Heart right ventricle (tissue), 16 donors: ENCODE measurements around the gene TBC1D2B. TPM values are rescaled to one million over a fixed set of nuclear protein-coding genes. Genes with fewer than 3 reads are reported as not detected.

Experiments used
- ATAC-seq, 8 donors: fragments of 200-7000 bp; cut with Tn5 transposase; one replicate each; pipeline ENCODE4 v1.9.1; 2020; ENCODE audit warnings: mild to moderate bottlenecking in 8 of 8, moderate library complexity in 8 of 8, moderate number of reproducible peaks in 1 of 8
- DNase-seq, 2 donors: peaks; one replicate each; pipeline ENCODE4 v3.0.0-alpha.2; 2020
- H3K27ac ChIP-seq, 10 donors: fragments of 200-600 bp; sonication (generic) in 2 of 10; one replicate each; pipeline versions ENCODE4 v1.5.0 to v1.8.0; 2020 to 2022; ENCODE audit warnings: mild to moderate bottlenecking in 3 of 10
- H3K27me3 ChIP-seq, 7 donors: fragments of 200-600 bp; one replicate each; pipeline ENCODE4 v1.8.0; 2021 to 2022; ENCODE audit warnings: mild to moderate bottlenecking in 2 of 7
- H3K36me3 ChIP-seq, 9 donors: fragments of 200-600 bp; sonication (generic) in 1 of 9; one replicate each; pipeline versions ENCODE4 v1.5.0 to v1.8.0; 2020 to 2022; ENCODE audit warnings: mild to moderate bottlenecking in 2 of 9
- H3K4me1 ChIP-seq, 9 donors: fragments of 200-600 bp; sonication (generic) in 1 of 9; one replicate each; pipeline versions ENCODE4 v1.5.0 to v1.8.0; 2020 to 2022; ENCODE audit warnings: mild to moderate bottlenecking in 4 of 9
- H3K4me3 ChIP-seq, 10 donors: fragments of 200-600 bp; sonication (generic) in 2 of 10; one replicate each; pipeline versions ENCODE4 v1.5.0 to v1.8.0; 2020 to 2022; ENCODE audit warnings: mild to moderate bottlenecking in 7 of 10, moderate library complexity in 2 of 10
- H3K9me3 ChIP-seq, 11 donors: fragments of 200-600 bp in 10 of 11; sonication (generic) in 2 of 11; one replicate each; pipeline versions ENCODE4 v1.5.0 to v1.8.0; 2013 to 2022; ENCODE audit warnings: mild to moderate bottlenecking in 2 of 11, control low read depth in 1 of 11, moderate library complexity in 1 of 11
- WGBS, 2 donors: extraction: QIAGEN DNeasy Blood & Tissue Kit; methylation state at CpG; one replicate each; pipeline ENCODE4 v1.1.7; 2013; ENCODE audit warnings: inconsistent platforms in 1 of 2; 5-methylcytosine and 5-hydroxymethylcytosine counted together
- intact Hi-C, 10 donors: fragments of 100-400 bp; cut with DNase I; formaldehyde crosslinking; loops; one replicate each; pipeline versions ENCODE4 v1.11.1 to v1.14.2; 2022
- polyA plus RNA-seq, 2 donors: library from polyadenylated mRNA; stranded (reverse); fragments of 200-250 nt; gene quantifications; one replicate each; pipeline ENCODE4 v1.2.3, GENCODE V29; 2013
- total RNA-seq, 10 donors: library from RNA; stranded (reverse); fragmentation: NEBNext Ultra II Directional in 3 of 10; extraction: Animal tissue kit (Norgen Biotek cat#: 25700) in 3 of 10; gene quantifications; one replicate each; pipeline versions ENCODE4 v1.2.1 to v1.2.4, GENCODE V29; 2021 to 2023
- TF ChIP-seq, protein P1 (sequence below), 9 donors: fragments of 200-600 bp; sonication (generic) in 2 of 9; IDR thresholded peaks; one replicate each; pipeline versions ENCODE4 v1.5.0 to v1.8.0; 2021 to 2022; ENCODE audit warnings: antibody characterized with exemption in 9 of 9, mild to moderate bottlenecking in 5 of 9, moderate library complexity in 1 of 9
- donor health status: Arrhythmogenic right ventricular cardiomyopathy.
- donor health status: ischemic (EF 13 %, LVEDD 7.1; RV severe dilation, severe dysfunction).
- donor health status: healthy with polysubstance abuse.
- donor health status: DM: no; HTN: yes; CAD: no.
- donor health status: DM: no; HTN: no; CAD: no.
- donor health status: ischemic (EF 25% LVEDD 6.9; RV normal size, moderate dysfunction).
- donor health status: ischemic (EF 25% LVEDD 5.7; RV mildly dilated, moderate dysfunction).
- donor health status: healthy.
- donor health status: DM: yes; HTN: yes; CAD: no.
- donor health status: Ischemic cardiomyopathy.
- donor health status: ischemic (EF 35%, LVEDD 5.7; RV mildly dilated, moderate dysfunction).
- donor health status: nonischemic (EF 11% LVEDD 7.7; RV severe dilation, severe dysfunction).
- donor health status: DM: yes; HTN: yes; CAD: no.
- donor health status: PGD.
- donor health status: ischemic (EF 29% LVEDD 5.4; RV normal size, mild dysfunction).
- donor health status: nonischemic (EF 23%, LVEDD 6.1; RV moderate dilation, normal function).

TBC1D2B gene
- total and polyA plus RNA-seq, 12 donors = 4.7 to 20.8 (median 9.6) TPM

DNA sequence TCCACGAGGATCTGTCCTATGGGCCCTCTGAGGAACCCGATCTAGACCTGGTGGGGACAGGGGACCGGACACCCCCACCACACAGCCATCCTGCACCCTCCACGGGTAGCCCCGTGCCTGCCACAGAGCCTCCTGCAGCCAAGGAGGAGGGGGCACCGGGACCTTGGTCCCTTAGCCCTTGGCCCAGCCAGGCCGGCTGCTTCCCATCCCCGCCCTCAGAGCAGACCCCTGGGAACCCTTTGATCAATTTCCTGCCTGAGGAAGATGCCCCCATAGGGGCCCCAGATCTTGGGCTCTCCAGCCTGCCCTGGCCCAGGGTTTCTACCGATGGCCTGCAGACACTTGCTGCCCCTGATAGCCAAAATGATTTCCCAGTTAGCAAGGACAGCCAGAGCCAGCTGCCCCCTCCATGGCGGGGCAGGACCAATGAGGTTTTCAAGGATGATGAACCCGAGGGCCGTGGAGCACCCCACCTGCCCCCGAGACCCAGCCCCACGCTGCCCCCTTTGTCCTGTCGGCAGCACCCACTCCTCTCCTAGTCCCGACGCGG, 91.5 kb downstream of the TBC1D2B start:
- no peaks in the 10 kb centered on the region for H3K9me3 ChIP-seq
- H3K36me3 ChIP-seq = no peaks in the 10 kb centered on the region
- intact Hi-C loops = no loop called here
- DNase-seq = no peak
- no peak overlapping the region for H3K27ac ChIP-seq
- no peaks in the 10 kb centered on the region for H3K27me3 ChIP-seq
- TF ChIP-seq, protein P1, sequence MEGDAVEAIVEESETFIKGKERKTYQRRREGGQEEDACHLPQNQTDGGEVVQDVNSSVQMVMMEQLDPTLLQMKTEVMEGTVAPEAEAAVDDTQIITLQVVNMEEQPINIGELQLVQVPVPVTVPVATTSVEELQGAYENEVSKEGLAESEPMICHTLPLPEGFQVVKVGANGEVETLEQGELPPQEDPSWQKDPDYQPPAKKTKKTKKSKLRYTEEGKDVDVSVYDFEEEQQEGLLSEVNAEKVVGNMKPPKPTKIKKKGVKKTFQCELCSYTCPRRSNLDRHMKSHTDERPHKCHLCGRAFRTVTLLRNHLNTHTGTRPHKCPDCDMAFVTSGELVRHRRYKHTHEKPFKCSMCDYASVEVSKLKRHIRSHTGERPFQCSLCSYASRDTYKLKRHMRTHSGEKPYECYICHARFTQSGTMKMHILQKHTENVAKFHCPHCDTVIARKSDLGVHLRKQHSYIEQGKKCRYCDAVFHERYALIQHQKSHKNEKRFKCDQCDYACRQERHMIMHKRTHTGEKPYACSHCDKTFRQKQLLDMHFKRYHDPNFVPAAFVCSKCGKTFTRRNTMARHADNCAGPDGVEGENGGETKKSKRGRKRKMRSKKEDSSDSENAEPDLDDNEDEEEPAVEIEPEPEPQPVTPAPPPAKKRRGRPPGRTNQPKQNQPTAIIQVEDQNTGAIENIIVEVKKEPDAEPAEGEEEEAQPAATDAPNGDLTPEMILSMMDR (IDR thresholded peaks at IDR 0.05) = no peak
- no peak for ATAC-seq
- peaks cover 5 to 24% (median 14%) of the 10 kb centered on the region in 9 donors for H3K4me1 ChIP-seq
- WGBS, 2 donors = 83 to 86% methylated on average over 18 of the region's 18 CpGs
- no peak overlapping the region for H3K4me3 ChIP-seq

DNA sequence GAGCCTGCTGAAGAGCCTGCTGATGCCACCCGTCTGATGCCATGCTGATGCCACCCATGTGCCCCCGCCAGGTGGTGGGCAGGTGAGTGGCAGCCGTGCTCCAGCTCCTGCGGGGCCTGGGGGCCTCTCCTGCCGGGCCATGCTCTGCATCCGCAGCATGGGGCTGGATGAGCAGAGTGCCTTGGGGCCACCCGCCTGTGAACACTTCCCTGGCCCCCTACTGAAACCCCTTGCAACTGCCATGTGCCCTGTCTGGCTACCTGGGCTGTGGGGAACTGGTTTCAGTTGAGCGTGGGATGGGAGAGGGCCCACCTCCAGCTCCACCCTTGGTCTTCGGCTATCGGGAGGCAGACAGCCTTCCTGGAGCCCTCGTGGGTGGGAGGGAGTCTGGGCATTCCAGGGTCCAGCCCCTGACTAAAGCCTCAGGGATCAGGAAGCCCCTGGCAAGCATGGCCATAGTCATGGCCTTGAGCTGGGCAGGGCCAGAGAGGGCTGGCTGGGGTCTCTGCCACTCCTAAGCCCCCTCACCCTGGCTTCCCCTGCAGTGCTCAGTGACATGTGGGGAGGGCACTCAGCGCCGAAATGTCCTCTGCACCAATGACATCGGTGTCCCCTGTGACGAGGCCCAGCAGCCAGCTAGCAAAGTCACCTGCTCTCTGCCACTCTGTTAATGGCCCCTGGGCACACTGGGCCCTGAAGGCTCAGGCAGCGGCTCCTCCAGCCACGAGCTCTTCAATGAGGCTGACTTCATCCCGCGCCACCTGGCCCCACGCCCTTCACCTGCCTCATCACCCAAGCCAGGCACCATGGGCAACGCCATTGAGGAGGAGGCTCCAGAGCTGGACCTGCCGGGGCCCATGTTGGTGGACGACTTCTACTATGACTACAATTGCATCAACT, 92.2 kb downstream of the TBC1D2B start:
- Histone ChIP-seq H3K4me3 (no peak overlapping the region), H3K27me3 (no peaks in the 10 kb centered on the region), H3K36me3 (no peaks in the 10 kb centered on the region), H3K27ac (no peak overlapping the region), H3K9me3 (no peaks in the 10 kb centered on the region), H3K4me1 (peaks cover 0 to 17% (median 8%) of the 10 kb centered on the region in 9 donors)
- ATAC-seq (no peak), DNase-seq (no peak)
- TF ChIP-seq, protein P1 (IDR thresholded peaks at IDR 0.05) = no peak
- 94 to 97% methylated on average over 22 to 23 of the region's 23 CpGs for WGBS, 2 donors
- intact Hi-C loops = no loop called here

DNA sequence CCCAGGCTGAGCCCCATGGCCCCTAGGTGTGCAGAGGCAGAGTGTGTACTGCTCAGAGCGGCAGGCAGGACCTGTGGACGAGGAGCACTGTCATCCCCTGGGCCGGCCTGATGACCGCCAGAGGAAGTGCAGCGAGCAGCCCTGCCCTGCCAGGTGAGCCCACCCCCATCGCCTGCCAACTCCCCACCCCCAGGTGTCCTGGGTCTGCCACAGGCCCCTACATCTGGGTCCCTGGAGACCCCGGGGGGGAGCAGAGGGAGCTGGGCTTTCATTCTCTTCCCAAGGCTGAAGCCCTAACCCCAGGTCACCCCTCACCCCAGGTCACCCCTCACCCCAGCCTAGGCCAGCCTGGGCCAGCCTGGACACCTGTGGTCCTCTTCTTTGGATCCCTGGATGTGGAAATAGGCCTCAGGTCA, 93.1 kb downstream of the TBC1D2B start:
- ATAC-seq = no peak
- intact Hi-C loops = no loop called here
- Histone ChIP-seq H3K9me3 (no peaks in the 10 kb centered on the region), H3K27me3 (no peaks in the 10 kb centered on the region), H3K36me3 (no peaks in the 10 kb centered on the region), H3K4me1 (peaks cover 0 to 10% (median 0%) of the 10 kb centered on the region in 9 donors), H3K27ac (no peak overlapping the region), H3K4me3 (no peak overlapping the region)
- 89 to 93% methylated on average over 6 of the region's 7 CpGs for WGBS, 2 donors
- TF ChIP-seq, protein P1 (IDR thresholded peaks at IDR 0.05) = no peak
- no peak for DNase-seq

GRCh38 chr15:77983708-77984445, 93.6 kb downstream of the TBC1D2B start:
- TF ChIP-seq, protein P1 (IDR thresholded peaks at IDR 0.05) = no peak
- intact Hi-C loops = no loop called here
- no peak for ATAC-seq
- H3K36me3 ChIP-seq = no peaks in the 10 kb centered on the region
- no peaks in the 10 kb centered on the region for H3K9me3 ChIP-seq
- no peak for DNase-seq
- no peaks in the 10 kb centered on the region for H3K27me3 ChIP-seq
- WGBS, 2 donors = 56 to 62% methylated on average over 15 of the region's 15 CpGs
- no peak overlapping the region for H3K4me3 ChIP-seq
- H3K4me1 ChIP-seq = peaks cover 0 to 10% (median 0%) of the 10 kb centered on the region in 9 donors
- H3K27ac ChIP-seq = no peak overlapping the region
